GM19455 (cell line): ENCODE results near the gene ALDH4A1.
"Not testable (repeated sequence)": the region's sequence is repeated elsewhere in the genome, so short reads cannot be mapped to it uniquely, and the experiment has no call there.

Experiments
- ATAC-seq: cut with Tn5 transposase; IDR thresholded peaks from one replicate; pipeline ENCODE4 v1.9.1; 2021; ENCODE audit not compliant: unreplicated experiment

Gene ALDH4A1

GRCh38 chr1:18858070-18858688, 44.2 kb downstream of the ALDH4A1 start:
- ATAC-seq: no peak

GRCh38 chr1:18856435-18856834, 45.9 kb downstream of the ALDH4A1 start:
- no peak for ATAC-seq

GRCh38 chr1:18855573-18855972, 46.8 kb downstream of the ALDH4A1 start:
- ATAC-seq: no peak

GRCh38 chr1:18854331-18855025, 47.9 kb downstream of the ALDH4A1 start:
- ATAC-seq: no peak

- no peak for ATAC-seq
Observed at GRCh38 chr1:18852501-18852900, 49.9 kb downstream of the ALDH4A1 start.

- ATAC-seq: no peak
Observed at GRCh38 chr1:18849261-18849711, 53.1 kb downstream of the ALDH4A1 start.

- not testable (repeated sequence) for ATAC-seq
Observed at GRCh38 chr1:18847723-18848122, 54.6 kb downstream of the ALDH4A1 start.

- ATAC-seq: no peak
Observed at GRCh38 chr1:18840145-18840544, 62.2 kb downstream of the ALDH4A1 start.

- ATAC-seq: no peak
Observed at GRCh38 chr1:18836654-18837053, 65.7 kb downstream of the ALDH4A1 start.

- ATAC-seq: not testable (repeated sequence)
Observed at GRCh38 chr1:18832319-18832718, 70.0 kb downstream of the ALDH4A1 start.

- ATAC-seq: no peak
Observed at GRCh38 chr1:18831656-18832055, 70.7 kb downstream of the ALDH4A1 start.

- ATAC-seq: no peak
Observed at GRCh38 chr1:18830596-18830995, 71.8 kb downstream of the ALDH4A1 start.

GRCh38 chr1:18829671-18830070, 72.7 kb downstream of the ALDH4A1 start:
- no peak for ATAC-seq

- no peak for ATAC-seq
Observed at GRCh38 chr1:18828224-18828623, 74.1 kb downstream of the ALDH4A1 start.

- no peak for ATAC-seq
Observed at GRCh38 chr1:18823438-18823837, 78.9 kb downstream of the ALDH4A1 start.
